OCI-LY3 (cell line): ENCODE data around the gene SLC3A2.

ENCODE experiments used
- H2AFZ ChIP-seq: fragments of 200-600, 300-600 bp; shearing (Covaris generic); 2 replicates; pipeline ENCODE4 v1.6.0; 2014; ENCODE audit warnings: antibody characterized with exemption, low read depth, low read length
- H3K27ac ChIP-seq: fragments of 200-600, 300-600 bp; sonication (generic); 2 replicates; pipeline ENCODE4 v1.5.1; 2014; ENCODE audit warnings: mild to moderate bottlenecking, low read length, moderate library complexity, mixed read lengths
- H3K27me3 ChIP-seq: fragments of 200-600, 300-600 bp; sonication (generic); 2 replicates; pipeline ENCODE4 v1.6.1; 2014; ENCODE audit warnings: low read depth, low read length, mixed read lengths
- H3K36me3 ChIP-seq: fragments of 200-600, 300-600 bp; sonication (generic); replicated peaks from 2 replicates; pipeline ENCODE3; 2014; ENCODE audit warnings: low read depth, low read length, mixed read lengths
- H3K4me1 ChIP-seq: fragments of 300-600, 200-600 bp; sonication (generic); 2 replicates; pipeline ENCODE4 v1.6.1; 2014; ENCODE audit warnings: low read length, mixed read lengths
- H3K4me2 ChIP-seq: fragments of 200-600, 300-600 bp; sonication (generic); 2 replicates; pipeline ENCODE4 v1.6.1; 2014; ENCODE audit warnings: low read length, mixed read lengths
- H3K4me3 ChIP-seq: fragments of 300-600, 200-600 bp; sonication (generic); 2 replicates; pipeline ENCODE4 v1.5.1; 2014; ENCODE audit warnings: antibody characterized with exemption, mild to moderate bottlenecking, low read length, moderate library complexity
- H3K79me2 ChIP-seq: fragments of 300-600, 200-600 bp; shearing (Covaris generic); 2 replicates; pipeline ENCODE4 v1.6.1; 2014; ENCODE audit warnings: mild to moderate bottlenecking, low read length, mixed read lengths
- H3K9ac ChIP-seq: fragments of 300-600, 200-600 bp; shearing (Covaris generic); 2 replicates; pipeline ENCODE4 v1.6.0; 2014; ENCODE audit warnings: mild to moderate bottlenecking, low read length, moderate library complexity
- H3K9me3 ChIP-seq: fragments of 200-600, 300-600 bp; shearing (Covaris generic); 2 replicates; pipeline ENCODE4 v1.6.1; 2014; ENCODE audit warnings: low read length, mixed read lengths; ENCODE audit not compliant: insufficient read depth
- H4K20me1 ChIP-seq: fragments of 200-600, 300-600 bp; sonication (generic); 2 replicates; pipeline ENCODE4 v1.6.1; 2016; ENCODE audit warnings: low read length, mixed read lengths; ENCODE audit not compliant: insufficient read depth
- EZH2phosphoT487 ChIP-seq: fragments of 200-600 bp; shearing (Covaris generic); IDR thresholded peaks from 2 replicates; pipeline ENCODE4 v1.6.1; 2018; ENCODE audit warnings: antibody characterized with exemption, mixed run types, low read depth
- TF ChIP-seq, protein P1 (sequence below): fragments of 200-600, 300-600 bp; sonication (generic); IDR thresholded peaks from 2 replicates; pipeline ENCODE4 v1.5.1; 2014; ENCODE audit warnings: antibody characterized with exemption, low read length, low read depth

Gene SLC3A2

DNA sequence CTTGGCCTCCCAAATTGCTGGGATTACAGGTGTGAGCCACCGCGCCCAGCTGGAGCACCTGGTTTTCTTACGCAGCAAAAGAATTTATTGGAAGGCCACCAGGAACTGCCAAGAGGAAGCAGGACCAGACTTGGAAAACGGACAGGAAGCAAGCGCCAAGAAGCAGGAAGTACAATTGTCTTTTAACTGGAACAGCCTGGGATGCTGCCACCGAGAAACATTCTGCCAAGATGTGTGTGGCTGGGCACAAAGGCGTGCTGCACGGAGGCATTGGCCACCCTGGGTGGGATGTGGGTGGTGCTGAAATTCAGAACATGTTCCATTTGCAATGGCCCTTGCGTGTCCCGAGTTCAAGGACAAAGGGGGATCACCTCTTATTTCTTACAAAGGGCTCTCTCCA, 15.4 kb downstream of the SLC3A2 start:
- no peaks in the 10 kb centered on the region for H3K4me1 ChIP-seq
- H2AFZ ChIP-seq: no peak overlapping the region
- no peak for TF ChIP-seq EZH2phosphoT487
- TF ChIP-seq, protein P1, sequence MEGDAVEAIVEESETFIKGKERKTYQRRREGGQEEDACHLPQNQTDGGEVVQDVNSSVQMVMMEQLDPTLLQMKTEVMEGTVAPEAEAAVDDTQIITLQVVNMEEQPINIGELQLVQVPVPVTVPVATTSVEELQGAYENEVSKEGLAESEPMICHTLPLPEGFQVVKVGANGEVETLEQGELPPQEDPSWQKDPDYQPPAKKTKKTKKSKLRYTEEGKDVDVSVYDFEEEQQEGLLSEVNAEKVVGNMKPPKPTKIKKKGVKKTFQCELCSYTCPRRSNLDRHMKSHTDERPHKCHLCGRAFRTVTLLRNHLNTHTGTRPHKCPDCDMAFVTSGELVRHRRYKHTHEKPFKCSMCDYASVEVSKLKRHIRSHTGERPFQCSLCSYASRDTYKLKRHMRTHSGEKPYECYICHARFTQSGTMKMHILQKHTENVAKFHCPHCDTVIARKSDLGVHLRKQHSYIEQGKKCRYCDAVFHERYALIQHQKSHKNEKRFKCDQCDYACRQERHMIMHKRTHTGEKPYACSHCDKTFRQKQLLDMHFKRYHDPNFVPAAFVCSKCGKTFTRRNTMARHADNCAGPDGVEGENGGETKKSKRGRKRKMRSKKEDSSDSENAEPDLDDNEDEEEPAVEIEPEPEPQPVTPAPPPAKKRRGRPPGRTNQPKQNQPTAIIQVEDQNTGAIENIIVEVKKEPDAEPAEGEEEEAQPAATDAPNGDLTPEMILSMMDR: no peak
- H3K79me2 ChIP-seq: no peaks in the 10 kb centered on the region
- H3K27ac ChIP-seq: no peak overlapping the region
- H4K20me1 ChIP-seq: no peaks in the 10 kb centered on the region
- H3K36me3 ChIP-seq: no peaks in the 10 kb centered on the region
- peaks cover 6% of the 10 kb centered on the region; the same call in 1 of the 2 replicates for H3K27me3 ChIP-seq
- no peaks in the 10 kb centered on the region for H3K9me3 ChIP-seq
- no peak overlapping the region for H3K4me3 ChIP-seq
- H3K4me2 ChIP-seq: no peak overlapping the region
- no peak overlapping the region for H3K9ac ChIP-seq

DNA sequence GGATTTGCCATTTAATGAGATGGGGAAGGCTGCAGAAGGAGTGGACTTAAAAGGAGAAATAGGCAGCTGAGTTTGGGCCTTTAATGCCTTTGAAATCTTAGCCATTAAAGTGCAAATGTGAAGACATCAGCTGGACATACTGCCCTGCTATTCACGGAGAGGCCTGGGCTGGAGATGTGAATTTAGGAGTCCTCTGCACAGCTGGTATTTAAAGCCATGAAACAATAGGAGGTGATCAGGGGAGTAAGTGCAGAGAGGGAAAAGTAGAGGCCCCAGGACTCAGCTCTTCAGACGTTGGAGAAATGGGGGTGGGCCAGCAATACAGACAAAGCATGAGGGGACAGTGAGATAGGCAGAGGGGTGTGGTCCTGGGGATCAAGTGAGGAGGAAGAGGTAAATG, 16.6 kb downstream of the SLC3A2 start:
- peaks cover 13% of the 10 kb centered on the region for H3K27me3 ChIP-seq
- no peaks in the 10 kb centered on the region for H4K20me1 ChIP-seq
- no peak overlapping the region for H3K4me3 ChIP-seq
- no peak overlapping the region for H2AFZ ChIP-seq
- H3K9me3 ChIP-seq: no peaks in the 10 kb centered on the region
- H3K27ac ChIP-seq: no peak overlapping the region
- no peaks in the 10 kb centered on the region for H3K79me2 ChIP-seq
- no peak overlapping the region for H3K4me2 ChIP-seq
- H3K36me3 ChIP-seq: no peaks in the 10 kb centered on the region
- TF ChIP-seq, protein P1: no peak
- no peak for TF ChIP-seq EZH2phosphoT487
- no peak overlapping the region for H3K9ac ChIP-seq
- H3K4me1 ChIP-seq: no peaks in the 10 kb centered on the region

DNA sequence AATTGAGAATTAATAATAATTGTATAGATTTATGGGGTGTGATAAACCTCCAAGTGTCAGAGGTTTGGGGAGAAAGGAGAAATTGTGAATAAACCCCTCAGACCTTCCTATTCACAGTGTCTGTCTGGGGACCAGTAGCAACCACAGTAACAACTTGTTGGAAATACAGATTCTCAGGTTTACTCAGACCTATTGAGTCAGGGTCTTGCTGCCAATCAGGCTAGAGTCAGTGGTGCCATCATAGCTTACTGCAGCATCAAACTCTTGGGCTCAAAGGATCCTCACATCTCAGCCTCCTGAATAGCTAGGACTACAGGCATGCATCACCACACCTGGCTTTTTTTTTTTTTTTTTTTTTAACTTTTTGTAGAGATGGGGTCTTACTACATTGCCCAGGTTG, 17.3 kb downstream of the SLC3A2 start:
- Histone ChIP-seq H3K79me2 (no peaks in the 10 kb centered on the region), H3K4me3 (no peak overlapping the region), H4K20me1 (no peaks in the 10 kb centered on the region), H3K36me3 (no peaks in the 10 kb centered on the region), H3K9ac (no peak overlapping the region), H3K9me3 (no peaks in the 10 kb centered on the region), H3K4me1 (no peaks in the 10 kb centered on the region), H3K4me2 (no peak overlapping the region), H3K27me3 (peaks cover 20% of the 10 kb centered on the region), H3K27ac (no peak overlapping the region), H2AFZ (no peak overlapping the region)
- TF ChIP-seq, protein P1: no peak
- TF ChIP-seq EZH2phosphoT487: no peak

DNA sequence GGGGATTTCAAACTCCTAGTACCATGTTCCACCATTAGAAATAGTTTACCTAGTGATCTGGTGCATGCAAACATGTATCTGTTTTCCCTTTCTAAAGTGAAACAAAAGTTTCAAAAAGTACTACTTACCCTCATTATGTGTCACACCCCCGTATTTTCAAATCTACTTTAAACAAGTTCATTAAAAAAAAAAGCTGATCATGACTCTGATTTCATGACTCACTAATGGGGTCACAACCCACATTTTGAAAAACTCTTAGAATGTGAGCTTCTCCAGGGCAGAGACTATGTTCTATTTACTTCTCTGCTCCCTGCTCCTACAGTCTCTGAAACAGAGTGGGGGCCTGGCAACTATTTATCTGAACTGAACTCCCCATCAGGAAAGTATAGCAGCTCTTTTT, 22.2 kb downstream of the SLC3A2 start:
- no peak overlapping the region for H2AFZ ChIP-seq
- H3K27me3 ChIP-seq: peaks cover 42% of the 10 kb centered on the region
- TF ChIP-seq, protein P1: no peak
- TF ChIP-seq EZH2phosphoT487: no peak
- no peak overlapping the region for H3K9ac ChIP-seq
- no peak overlapping the region for H3K4me2 ChIP-seq
- H3K27ac ChIP-seq: no peak overlapping the region
- H3K79me2 ChIP-seq: no peaks in the 10 kb centered on the region
- no peaks in the 10 kb centered on the region for H3K9me3 ChIP-seq
- no peaks in the 10 kb centered on the region for H4K20me1 ChIP-seq
- no peak overlapping the region for H3K4me3 ChIP-seq
- peaks cover 7% of the 10 kb centered on the region; the same call in 1 of the 2 replicates for H3K4me1 ChIP-seq
- no peaks in the 10 kb centered on the region for H3K36me3 ChIP-seq
